HCT116 (cell line): ENCODE results near the gene FAM98B. TPM values are rescaled to one million over a fixed set of nuclear protein-coding genes. Genes with fewer than 3 reads are reported as not detected.

Experiments
- ATAC-seq: fragments of 200-7000 bp; cut with Tn5 transposase; 2 replicates; pipeline ENCODE4 v1.9.1; 2020; ENCODE audit warnings: mild to moderate bottlenecking, moderate library complexity
- BruUV-seq: library from RNA; stranded (reverse); fragments of 400-500 nt; replicated peaks from 2 replicates; lab custom pipeline; 2021; lab: Mats Ljungman, UMichigan
- CTCF ChIA-PET: fragments of 300-600 bp; sonication (Branson Sonifier 250); formaldehyde crosslinking; loops from one replicate; lab custom pipeline; 2021; ENCODE audit warnings: antibody characterized with exemption; lab: Charles Lee
- POLR2A ChIA-PET: fragments of 300-600, 350-600 bp; sonication (Branson Sonifier 250); formaldehyde crosslinking; loops from one replicate; lab custom pipeline; 2021; ENCODE audit warnings: antibody characterized with exemption; lab: Charles Lee
- RAD21 ChIA-PET, 2 experiments: fragments of 300-600 bp; sonication (Branson Sonifier 250); formaldehyde crosslinking; loops; one replicate each; lab custom pipeline; 2023; ENCODE audit warnings: low total read pairs in 2 of 2; ENCODE audit not compliant: uncharacterized antibody in 2 of 2, unreplicated experiment in 2 of 2, low non-redundant PET in 1 of 2; lab: Charles Lee
- DNase-seq: peaks from one replicate; pipeline ENCODE4 v3.0.0-alpha.2; 2010; ENCODE audit warnings: low read depth, low spot score
- H2AFZ ChIP-seq: fragments of 200-600 bp; shearing (Covaris generic), sonication (generic); 2 replicates; pipeline ENCODE4 v1.6.1; 2017; ENCODE audit warnings: low read depth, mixed run types, mixed read lengths, antibody characterized with exemption, low read length; ENCODE audit not compliant: poor library complexity, severe bottlenecking
- H3K27ac ChIP-seq: 2 replicates; pipeline ENCODE4 v1.5.1; 2012; ENCODE audit warnings: low read depth, low read length
- H3K27me3 ChIP-seq: fragments of 200-600 bp; sonication (generic); 2 replicates; pipeline ENCODE4 v1.6.1; 2016; ENCODE audit warnings: mixed run types, low read length, mixed read lengths; ENCODE audit not compliant: insufficient read depth
- H3K36me3 ChIP-seq, 2 experiments: fragments of 200-500 bp in 1 of 2; fragments of 200-600 bp in 1 of 2; sonication (Bioruptor generic) in 1 of 2; sonication (generic) in 1 of 2; 2 replicates each; pipeline versions ENCODE4 v1.5.1 to v1.6.1; 2014 to 2016; ENCODE audit warnings: low read length in 2 of 2, inconsistent platforms in 1 of 2, mixed read lengths in 1 of 2, mixed run types in 1 of 2; ENCODE audit not compliant: insufficient read depth in 2 of 2, control insufficient read depth in 1 of 2
- H3K4me1 ChIP-seq, 2 experiments: fragments of 200-600 bp in 1 of 2; sonication (generic) in 1 of 2; 2 replicates each; pipeline versions ENCODE4 v1.5.1 to v1.6.1; 2012 to 2017; ENCODE audit warnings: low read length in 2 of 2, inconsistent platforms in 1 of 2, mild to moderate bottlenecking in 1 of 2, mixed read lengths in 1 of 2, mixed run types in 1 of 2, moderate library complexity in 1 of 2; ENCODE audit not compliant: insufficient read depth in 2 of 2, control insufficient read depth in 1 of 2
- H3K4me2 ChIP-seq: fragments of 200-600 bp; sonication (generic); 2 replicates; pipeline ENCODE4 v1.6.1; 2017; ENCODE audit warnings: mixed run types, low read length, mixed read lengths
- H3K4me3 ChIP-seq, 2 experiments: fragments of 200-600 bp in 1 of 2; sonication (generic) in 1 of 2; replicated peaks in 1 of 2; 2 replicates each; pipeline ENCODE4 v1.5.1; 2011 to 2016; ENCODE audit warnings: low read length in 2 of 2, control low read depth in 1 of 2, low read depth in 1 of 2, mild to moderate bottlenecking in 1 of 2, mixed read lengths in 1 of 2, mixed run types in 1 of 2
- H3K79me2 ChIP-seq: fragments of 200-600 bp; sonication (generic); 2 replicates; pipeline ENCODE4 v1.6.1; 2017; ENCODE audit warnings: mild to moderate bottlenecking, mixed run types, low read length, moderate library complexity, mixed read lengths; ENCODE audit not compliant: insufficient read depth
- H3K9ac ChIP-seq: fragments of 200-600 bp; sonication (generic); 2 replicates; pipeline ENCODE4 v1.6.1; 2016; ENCODE audit warnings: low read length, mixed read lengths
- H3K9me2 ChIP-seq: fragments of 200-600 bp; sonication (generic), shearing (Covaris generic); 2 replicates; pipeline ENCODE4 v1.6.1; 2017; ENCODE audit warnings: mixed run types, mild to moderate bottlenecking, moderate library complexity; ENCODE audit not compliant: insufficient read depth
- H3K9me3 ChIP-seq, 2 experiments: fragments of 200-500 bp in 1 of 2; fragments of 200-600 bp in 1 of 2; sonication (Bioruptor generic) in 1 of 2; sonication (generic) in 1 of 2; 2 replicates each; pipeline ENCODE4 v1.6.1; 2014 to 2017; ENCODE audit warnings: low read length in 2 of 2, mixed read lengths in 2 of 2, inconsistent platforms in 1 of 2, low read depth in 1 of 2, mild to moderate bottlenecking in 1 of 2, mixed run types in 1 of 2, moderate library complexity in 1 of 2; ENCODE audit not compliant: control insufficient read depth in 1 of 2, insufficient read depth in 1 of 2
- H4K20me1 ChIP-seq: fragments of 200-600 bp; sonication (generic), shearing (Covaris generic); 2 replicates; pipeline ENCODE4 v1.6.1; 2017; ENCODE audit warnings: mixed run types, mild to moderate bottlenecking, moderate library complexity; ENCODE audit not compliant: insufficient read depth
- ATF3 ChIP-seq: IDR thresholded peaks from 2 replicates; pipeline ENCODE4 v1.6.1; 2012
- CEBPB ChIP-seq: IDR thresholded peaks from 2 replicates; pipeline ENCODE4 v1.6.1; 2012; ENCODE audit warnings: low read depth
- CTCF ChIP-seq, 3 experiments: fragments of 200-600 bp in 1 of 3; sonication (generic) in 1 of 3; IDR thresholded peaks in 2 of 3; conservative IDR thresholded peaks in 1 of 3; 2 replicates each; pipeline ENCODE4 v1.5.1; 2012 to 2017; ENCODE audit warnings: low read depth in 2 of 3, low read length in 2 of 3, antibody characterized with exemption in 1 of 3, borderline replicate concordance in 1 of 3, control low read depth in 1 of 3, mild to moderate bottlenecking in 1 of 3, mixed read lengths in 1 of 3, mixed run types in 1 of 3, moderate library complexity in 1 of 3; ENCODE audit not compliant: insufficient read depth in 1 of 3
- EGR1 ChIP-seq: IDR thresholded peaks from 2 replicates; pipeline ENCODE4 v1.6.1; 2012; ENCODE audit warnings: low read depth
- ELF1 ChIP-seq: IDR thresholded peaks from 2 replicates; pipeline ENCODE4 v1.6.1; 2012; ENCODE audit warnings: low read depth, borderline replicate concordance
- EZH2phosphoT487 ChIP-seq: fragments of 200-600 bp; IDR thresholded peaks from 2 replicates; pipeline ENCODE4 v1.6.1; 2018; ENCODE audit warnings: antibody characterized with exemption, borderline replicate concordance
- FOSL1 ChIP-seq: IDR thresholded peaks from 2 replicates; pipeline ENCODE4 v1.6.1; 2012; ENCODE audit warnings: low read depth
- JUND ChIP-seq: IDR thresholded peaks from 2 replicates; pipeline ENCODE4 v1.6.1; 2012
- MAX ChIP-seq: IDR thresholded peaks from 2 replicates; pipeline ENCODE4 v1.6.1; 2012
- POLR2A ChIP-seq: IDR thresholded peaks from 2 replicates; pipeline ENCODE4 v1.7.0; 2011; ENCODE audit warnings: borderline replicate concordance; ENCODE audit not compliant: insufficient read depth, insufficient read length; ENCODE audit errors: extremely low read depth
- POLR2AphosphoS5 ChIP-seq: IDR thresholded peaks from 2 replicates; pipeline ENCODE4 v1.6.1; 2011; ENCODE audit warnings: mild to moderate bottlenecking, low read depth, low read length, moderate library complexity
- RAD21 ChIP-seq: IDR thresholded peaks from 2 replicates; pipeline ENCODE4 v1.6.1; 2012; ENCODE audit warnings: low read depth, mild to moderate bottlenecking
- REST ChIP-seq: IDR thresholded peaks from 2 replicates; pipeline ENCODE4 v1.6.1; 2012; ENCODE audit warnings: low read depth
- SIN3A ChIP-seq: IDR thresholded peaks from 2 replicates; pipeline ENCODE4 v1.6.1; 2012; ENCODE audit warnings: low read depth
- SP1 ChIP-seq: IDR thresholded peaks from 2 replicates; pipeline ENCODE4 v1.6.1; 2012; ENCODE audit warnings: low read depth
- SRF ChIP-seq: IDR thresholded peaks from 2 replicates; pipeline ENCODE4 v1.6.1; 2012; ENCODE audit warnings: low read depth
- TCF7L2 ChIP-seq: IDR thresholded peaks from 2 replicates; pipeline ENCODE4 v1.7.0; 2011; ENCODE audit warnings: borderline replicate concordance, inconsistent platforms; ENCODE audit not compliant: insufficient read depth, insufficient read length; ENCODE audit errors: extremely low read depth
- ZBTB33 ChIP-seq: IDR thresholded peaks from 2 replicates; pipeline ENCODE4 v1.6.1; 2011; ENCODE audit warnings: mild to moderate bottlenecking, low read length, moderate library complexity; ENCODE audit not compliant: insufficient replicate concordance; ENCODE audit errors: extremely low read depth
- ZFX ChIP-seq: fragments of 450-650 bp; IDR thresholded peaks from 2 replicates; pipeline ENCODE4 v1.6.1; 2017
- ZNF274 ChIP-seq: fragments of 200-500 bp; sonication (Bioruptor generic); IDR thresholded peaks from 2 replicates; pipeline ENCODE4 v1.6.1; 2014; ENCODE audit warnings: mild to moderate bottlenecking, low read depth, low read length, inconsistent platforms
- intact Hi-C: fragments of 100-400 bp; cut with micrococcal nuclease; formaldehyde crosslinking; loops from 2 replicates; pipeline ENCODE4 v1.10.0; 2022
- total RNA-seq: library from RNA; stranded (reverse); gene quantifications from one replicate; pipeline ENCODE4 v1.2.1, GENCODE V29; 2021; ENCODE audit not compliant: unreplicated experiment

FAM98B gene
- total RNA-seq, 1 experiment from 2014 or later, result 44.3 TPM

- H4K20me1 ChIP-seq, result no peaks in the 10 kb centered on the region
- H3K4me1 ChIP-seq, result 0 out of 4 replicates have a peak, but pooled peaks cover 3 to 9% of the 10 kb centered on the region in 2 experiments
- H3K9me2 ChIP-seq, result no peaks in the 10 kb centered on the region
- H3K9me3 ChIP-seq, result no peaks in the 10 kb centered on the region
- H3K27ac ChIP-seq, result no peak overlapping the region
- CTCF ChIA-PET, result no interaction called here
- H3K79me2 ChIP-seq, result no peaks in the 10 kb centered on the region
- no peak for ATAC-seq
- no TSS peak for BruUV-seq
- no peaks in the 10 kb centered on the region; the same call in 1 of the 2 replicates for H3K27me3 ChIP-seq
- H3K36me3 ChIP-seq, result no peaks in the 10 kb centered on the region
- H3K4me3 ChIP-seq, result no peak overlapping the region
- no peak overlapping the region for H3K9ac ChIP-seq
- RAD21 ChIA-PET, result no interaction called here
- no peak overlapping the region for H2AFZ ChIP-seq
- intact Hi-C loops, result no loop called here
- POLR2A ChIA-PET, result no interaction called here
- TF ChIP-seq ZFX (no peak), RAD21 (no peak), POLR2AphosphoS5 (no peak), EGR1 (no peak), SRF (no peak), EZH2phosphoT487 (no peak), REST (no peak), TCF7L2 (no peak), JUND (no peak), ZNF274 (no peak), CTCF (IDR thresholded peaks at IDR 0.05 in 2 of 3, conservative IDR thresholded peaks at IDR 0.05 in 1 of 3; ENCODE audit: borderline replicate concordance in 1 of 3, insufficient read depth in 1 of 3, low read depth in 2 of 3, low read length in 2 of 3) (no peak), ELF1 (no peak), FOSL1 (no peak), SIN3A (no peak), ZBTB33 (no peak), SP1 (no peak), ATF3 (no peak), MAX (no peak), CEBPB (no peak), POLR2A (no peak)
- DNase-seq, result no peak
- H3K4me2 ChIP-seq, result no peak overlapping the region
These were observed 76.2 kb downstream of the FAM98B start for GRCh38 chr15:38530113-38530512.
